ENCODE measurements around the gene ERICH4. TPM values are rescaled to one million over a fixed set of nuclear protein-coding genes. Genes with fewer than 3 reads are reported as not detected.
A peak's percentile ranks its signal among the peaks of the same experiment; 100 is the strongest.

The ERICH4 gene
- total RNA-seq, 2 donors from 2014 or later, result not detected

- H3K4me1 ChIP-seq, result peaks cover under 1% of the 10 kb centered on the region
- H3K27me3 ChIP-seq, result no peaks in the 10 kb centered on the region
- no peak for TF ChIP-seq CTCF (IDR thresholded peaks at IDR 0.05)
- intact Hi-C loops (cut with DNase I), result no loop called here
- peak; percentile 94 for DNase-seq
- peaks cover 3% of the 10 kb centered on the region for H3K36me3 ChIP-seq
- peak within 1 kb of the TSS; percentile 76 for H3K27ac ChIP-seq
- H3K9me3 ChIP-seq, result no peaks in the 10 kb centered on the region
- H3K9ac ChIP-seq (ENCODE audit: low read depth in 2 of 2, low read length in 2 of 2), result peak within 1 kb of the TSS; percentile 83 to 99
- peak within 1 kb of the TSS; percentile 57 for H3K4me3 ChIP-seq
These were observed 15.9 kb upstream of the ERICH4 start, which contains the start of gene B3GNT8 for GRCh38 chr19:41426952-41427646. B3GNT8 (minus strand) TSS chr19:41427374; CDS start chr19:41426778, 596 bp downstream.

- intact Hi-C loops (cut with DNase I), result no loop called here
- Histone ChIP-seq H3K36me3 (peaks cover 3% of the 10 kb centered on the region), H3K4me3 (peak overlapping the region; percentile 57), H3K9me3 (no peaks in the 10 kb centered on the region), H3K27me3 (no peaks in the 10 kb centered on the region), H3K4me1 (no peaks in the 10 kb centered on the region), H3K9ac (ENCODE audit: low read depth in 2 of 2, low read length in 2 of 2) (peak overlapping the region; percentile 54 to 99), H3K27ac (peak overlapping the region; percentile 76)
- DNase-seq, result peak; percentile 54
- TF ChIP-seq CTCF (IDR thresholded peaks at IDR 0.05), result no peak
These were observed 15.1 kb upstream of the ERICH4 start for GRCh38 chr19:41427647-41428480.

- Histone ChIP-seq H3K9me3 (no peaks in the 10 kb centered on the region), H3K4me3 (peak overlapping the region; percentile 57), H3K27ac (peak overlapping the region; percentile 76), H3K4me1 (no peaks in the 10 kb centered on the region), H3K36me3 (no peaks in the 10 kb centered on the region), H3K9ac (ENCODE audit: low read depth in 2 of 2, low read length in 2 of 2) (peak overlapping the region; percentile 54 to 99), H3K27me3 (no peaks in the 10 kb centered on the region)
- no peak for TF ChIP-seq CTCF (IDR thresholded peaks at IDR 0.05)
- intact Hi-C loops (cut with DNase I), result no loop called here
- DNase-seq, result no peak
These were observed 14.5 kb upstream of the ERICH4 start for GRCh38 chr19:41428481-41428859.

- no peak for DNase-seq
- no peaks in the 10 kb centered on the region for H3K27me3 ChIP-seq
- H3K9me3 ChIP-seq, result no peaks in the 10 kb centered on the region
- intact Hi-C loops (cut with DNase I), result loop anchor here (5.0 to 10.0 kb wide), 2 partner anchors 34 to 106 kb away; partner anchors contain the start of genes BCKDHA and EXOSC5
- H3K9ac ChIP-seq (ENCODE audit: low read depth in 2 of 2, low read length in 2 of 2), result no peak overlapping the region
- H3K27ac ChIP-seq, result no peak overlapping the region
- H3K36me3 ChIP-seq, result no peaks in the 10 kb centered on the region
- H3K4me1 ChIP-seq, result no peaks in the 10 kb centered on the region
- no peak for TF ChIP-seq CTCF (IDR thresholded peaks at IDR 0.05)
- H3K4me3 ChIP-seq, result no peak overlapping the region
These were observed 12.0 kb upstream of the ERICH4 start for GRCh38 chr19:41430922-41431321.

- no peaks in the 10 kb centered on the region for H3K27me3 ChIP-seq
- no peak overlapping the region for H3K4me3 ChIP-seq
- no peaks in the 10 kb centered on the region for H3K9me3 ChIP-seq
- intact Hi-C loops (cut with DNase I), result loop anchor here (5.0 to 10.0 kb wide), 2 partner anchors 34 to 107 kb away; partner anchors contain the start of genes BCKDHA and EXOSC5
- no peak overlapping the region for H3K27ac ChIP-seq
- no peak for DNase-seq
- no peak overlapping the region for H3K9ac ChIP-seq (ENCODE audit: low read depth in 2 of 2, low read length in 2 of 2)
- H3K4me1 ChIP-seq, result no peaks in the 10 kb centered on the region
- TF ChIP-seq CTCF (IDR thresholded peaks at IDR 0.05), result peak; percentile 15
- H3K36me3 ChIP-seq, result no peaks in the 10 kb centered on the region
These were observed 11.2 kb upstream of the ERICH4 start for GRCh38 chr19:41431426-41432386.
